SK-N-SH (cell line): ENCODE results near the gene CHCHD1. TPM values are rescaled to one million over a fixed set of nuclear protein-coding genes. Genes with fewer than 3 reads are reported as not detected.

Source experiments
- CTCF ChIA-PET: fragments of 300-600, 350-600 bp; formaldehyde crosslinking; extraction: SDS; loops from one replicate; lab custom pipeline; 2021; lab: Yijun Ruan, JAX
- POLR2A ChIA-PET: fragments of 350-600 bp; sonication (Branson Sonifier 250); formaldehyde crosslinking; extraction: SDS; loops from one replicate; lab custom pipeline; 2020; ENCODE audit warnings: antibody characterized with exemption, inconsistent platforms; lab: Yijun Ruan, JAX
- DNase-seq: peaks from one replicate; pipeline ENCODE4 v3.0.0; 2012
- H2AFZ ChIP-seq: fragments of 200-600 bp; sonication (generic); 2 replicates; pipeline ENCODE4 v1.8.1; 2016; ENCODE audit warnings: antibody characterized with exemption, mild to moderate bottlenecking, low read depth
- H3F3A ChIP-seq: fragments of 200-600 bp; sonication (generic); replicated peaks from 2 replicates; pipeline ENCODE3; 2016; ENCODE audit warnings: antibody characterized with exemption, mild to moderate bottlenecking; ENCODE audit not compliant: insufficient read depth
- H3K27ac ChIP-seq, 2 experiments: fragments of 200-500 bp in 1 of 2; fragments of 200-600 bp in 1 of 2; sonication (Bioruptor generic) in 1 of 2; sonication (generic), shearing (Covaris generic) in 1 of 2; 2 replicates each; pipeline versions ENCODE4 v1.5.1 to v1.6.1; 2014 to 2016; ENCODE audit warnings: low read depth in 2 of 2, inconsistent platforms in 1 of 2, low read length in 1 of 2, mild to moderate bottlenecking in 1 of 2, mixed read lengths in 1 of 2
- H3K27me3 ChIP-seq: fragments of 200-600 bp; sonication (generic), shearing (Covaris generic); 2 replicates; pipeline ENCODE4 v1.6.1; 2016; ENCODE audit warnings: mixed run types; ENCODE audit not compliant: insufficient read depth
- H3K36me3 ChIP-seq, 2 experiments: fragments of 200-500 bp in 1 of 2; fragments of 200-600 bp in 1 of 2; sonication (Bioruptor generic) in 1 of 2; sonication (generic) in 1 of 2; replicated peaks in 1 of 2; 2 replicates each; pipeline versions ENCODE3 to v1.5.1; 2014 to 2016; ENCODE audit warnings: low read length in 1 of 2, mild to moderate bottlenecking in 1 of 2; ENCODE audit not compliant: insufficient read depth in 2 of 2, control insufficient read depth in 1 of 2
- H3K4me1 ChIP-seq, 2 experiments: fragments of 200-500 bp in 1 of 2; fragments of 200-600 bp in 1 of 2; sonication (Bioruptor generic) in 1 of 2; sonication (generic), shearing (Covaris generic) in 1 of 2; 2 replicates each; pipeline versions ENCODE4 v1.5.1 to v1.6.1; 2014 to 2016; ENCODE audit warnings: low read depth in 1 of 2, low read length in 1 of 2, mixed run types in 1 of 2; ENCODE audit not compliant: insufficient read depth in 2 of 2, control insufficient read depth in 1 of 2
- H3K4me2 ChIP-seq: fragments of 200-600 bp; sonication (generic), shearing (Covaris generic); 2 replicates; pipeline ENCODE4 v1.6.1; 2017; ENCODE audit warnings: mixed run types
- H3K4me3 ChIP-seq, 2 experiments: fragments of 200-500 bp in 1 of 2; fragments of 200-600 bp in 1 of 2; sonication (Bioruptor generic) in 1 of 2; sonication (generic), shearing (Covaris generic) in 1 of 2; 2 replicates each; pipeline versions ENCODE4 v1.5.1 to v1.8.1; 2014 to 2016; ENCODE audit warnings: low read depth in 2 of 2, inconsistent platforms in 1 of 2, low read length in 1 of 2, mild to moderate bottlenecking in 1 of 2, mixed read lengths in 1 of 2, moderate library complexity in 1 of 2
- H3K79me2 ChIP-seq: fragments of 200-600 bp; sonication (generic); 2 replicates; pipeline ENCODE4 v1.8.1; 2017; ENCODE audit warnings: mild to moderate bottlenecking; ENCODE audit not compliant: insufficient read depth
- H3K9ac ChIP-seq: fragments of 200-600 bp; sonication (generic); 2 replicates; pipeline ENCODE4 v1.6.1; 2017; ENCODE audit warnings: mixed run types
- H3K9me2 ChIP-seq: fragments of 200-600 bp; sonication (generic); 2 replicates; pipeline ENCODE4 v1.6.1; 2017; ENCODE audit warnings: mixed run types
- H3K9me3 ChIP-seq: fragments of 200-600 bp; sonication (generic); 2 replicates; pipeline ENCODE4 v1.6.1; 2017; ENCODE audit warnings: mixed run types, mild to moderate bottlenecking, moderate library complexity
- H4K20me1 ChIP-seq: fragments of 200-600 bp; sonication (generic); 2 replicates; pipeline ENCODE4 v1.6.1; 2017; ENCODE audit warnings: mild to moderate bottlenecking, mixed run types; ENCODE audit not compliant: insufficient read depth
- CTCF ChIP-seq: fragments of 200-600 bp; sonication (generic); IDR thresholded peaks from 2 replicates; pipeline ENCODE4 v1.6.1; 2017; ENCODE audit warnings: antibody characterized with exemption, mild to moderate bottlenecking, moderate library complexity
- FOXJ3 ChIP-seq: sonication (generic); formaldehyde crosslinking; IDR thresholded peaks from 2 replicates; pipeline ENCODE4 v1.5.1; 2020; ENCODE audit warnings: mild to moderate bottlenecking, missing genetic modification reagents
- GATA2 ChIP-seq: sonication (generic); formaldehyde crosslinking; IDR thresholded peaks from 2 replicates; pipeline ENCODE4 v1.5.0; 2020; ENCODE audit warnings: mild to moderate bottlenecking, missing genetic modification reagents
- NFIC ChIP-seq: IDR thresholded peaks from 2 replicates; pipeline ENCODE4 v1.4.0; 2012; ENCODE audit warnings: borderline replicate concordance
- NRF1 ChIP-seq: IDR thresholded peaks from 2 replicates; pipeline ENCODE4 v1.6.1; 2012; ENCODE audit warnings: low read depth, mild to moderate bottlenecking, low read length
- SMC3 ChIP-seq: IDR thresholded peaks from 2 replicates; pipeline ENCODE4 v1.6.1; 2012; ENCODE audit warnings: low read depth, low read length, improper control_type of control experiment
- USF1 ChIP-seq: IDR thresholded peaks from 2 replicates; pipeline ENCODE4 v1.4.0; 2012; ENCODE audit warnings: low read depth, borderline replicate concordance
- YY1 ChIP-seq: IDR thresholded peaks from 2 replicates; pipeline ENCODE4 v1.4.0; 2012; ENCODE audit warnings: low read depth, mild to moderate bottlenecking
- ZBTB33 ChIP-seq: IDR thresholded peaks from 2 replicates; pipeline ENCODE4 v1.4.0; 2012; ENCODE audit warnings: low read depth, borderline replicate concordance
- WGBS: methylation state at CpG from one replicate; pipeline ENCODE4 v1.1.6; 2017; ENCODE audit warnings: low lambda C conversion rate; 5-methylcytosine and 5-hydroxymethylcytosine counted together
- polyA plus RNA-seq, 3 experiments: library from polyadenylated mRNA; depleted of rRNA; stranded (reverse); fragments of >200 nt; gene quantifications; 2 replicates each; pipeline ENCODE4 v1.2.3, GENCODE V29; 2012

Gene CHCHD1
- polyA plus RNA-seq, 1 of the 3 experiments (the other 2 are of a cell fraction): 60.9 TPM

- TF ChIP-seq USF1 (no peak), FOXJ3 (CRISPR knock-in tag) (no peak), SMC3 (no peak), YY1 (no peak), CTCF (no peak), GATA2 (no peak), ZBTB33 (no peak), NFIC (no peak)
- TF ChIP-seq, all 33 proteins: peak for 0
Observed at GRCh38 chr10:73796766-73797165, 14.9 kb downstream of the CHCHD1 start (continued).

GRCh38 chr10:73797324-73798025 lies 15.6 kb downstream of the CHCHD1 start:
- WGBS: 88% methylated on average over 18 of the region's 19 CpGs
- Histone ChIP-seq H3K4me1 (no peaks in the 10 kb centered on the region), H3K4me2 (no peak overlapping the region), H3F3A (peaks cover 18% of the 10 kb centered on the region), H3K27ac (no peak overlapping the region), H3K79me2 (no peaks in the 10 kb centered on the region), H4K20me1 (no peaks in the 10 kb centered on the region), H3K9ac (no peak overlapping the region), H2AFZ (no peak overlapping the region), H3K4me3 (no peak overlapping the region), H3K27me3 (no peaks in the 10 kb centered on the region), H3K36me3 (peaks cover 47 to 84% of the 10 kb centered on the region in 2 experiments), H3K9me2 (no peaks in the 10 kb centered on the region), H3K9me3 (no peaks in the 10 kb centered on the region)
- DNase-seq: no peak
- POLR2A ChIA-PET: no interaction called here
- CTCF ChIA-PET: no interaction called here
- TF ChIP-seq USF1 (no peak), NRF1 (no peak), FOXJ3 (CRISPR knock-in tag) (no peak)
